SK-N-MC (cell line): Measurements from ENCODE around the gene UBL3.

ENCODE experiments used
- EZH2 ChIP-seq: fragments of 200-600 bp; sonication (generic); IDR thresholded peaks from one replicate; pipeline ENCODE4 v1.6.1; 2017; ENCODE audit warnings: antibody characterized with exemption
- FOXP2 ChIP-seq: optimal IDR thresholded peaks from 2 replicates; pipeline ENCODE3; 2011; ENCODE audit warnings: mild to moderate bottlenecking, moderate library complexity; ENCODE audit not compliant: insufficient read depth; ENCODE audit errors: extremely low read length, control extremely low read depth
- POLR2AphosphoS5 ChIP-seq: IDR thresholded peaks from 2 replicates; pipeline ENCODE4 v1.6.1; 2012; ENCODE audit warnings: mild to moderate bottlenecking, low read depth, low read length, borderline replicate concordance

DNA sequence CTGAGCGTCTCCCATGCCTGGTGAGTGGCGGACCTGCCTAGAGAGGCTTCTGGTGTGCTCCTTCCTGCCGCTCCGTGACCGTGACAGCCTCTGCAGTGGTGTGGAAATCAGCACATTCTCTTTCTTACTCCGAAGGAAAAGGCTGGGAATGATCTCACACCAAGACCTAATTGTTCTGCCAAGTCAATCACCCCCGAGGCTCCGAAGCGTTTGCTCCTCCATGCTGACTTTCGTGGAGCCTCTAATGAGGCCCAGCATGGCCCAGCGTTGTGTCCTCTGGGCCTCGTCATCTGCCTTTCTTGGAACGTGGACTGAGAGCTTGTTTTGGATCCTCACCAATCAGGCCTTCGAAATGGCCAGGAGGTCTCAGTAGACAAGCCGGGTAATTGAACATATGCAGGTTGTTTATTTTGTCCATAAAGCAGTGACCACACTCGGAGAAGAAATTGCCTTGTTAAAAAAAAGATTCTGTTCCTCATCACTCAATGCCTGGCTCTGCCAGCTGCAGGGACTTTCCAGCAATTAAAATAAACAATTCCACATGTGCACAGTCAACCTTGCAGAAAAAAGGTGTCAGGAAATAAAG lies 107.1 kb downstream of the UBL3 start:
- no peak for TF ChIP-seq EZH2
- no peak for TF ChIP-seq POLR2AphosphoS5
- TF ChIP-seq FOXP2 = no peak
